NCI-H2227 (cell line): Measurements from ENCODE around the gene RMND5A.

Experiments
- DNase-seq: peaks from one replicate; lab custom pipeline; 2025; ENCODE audit not compliant: unreplicated experiment; lab: John Stamatoyannopoulos, UW

The RMND5A gene

DNA sequence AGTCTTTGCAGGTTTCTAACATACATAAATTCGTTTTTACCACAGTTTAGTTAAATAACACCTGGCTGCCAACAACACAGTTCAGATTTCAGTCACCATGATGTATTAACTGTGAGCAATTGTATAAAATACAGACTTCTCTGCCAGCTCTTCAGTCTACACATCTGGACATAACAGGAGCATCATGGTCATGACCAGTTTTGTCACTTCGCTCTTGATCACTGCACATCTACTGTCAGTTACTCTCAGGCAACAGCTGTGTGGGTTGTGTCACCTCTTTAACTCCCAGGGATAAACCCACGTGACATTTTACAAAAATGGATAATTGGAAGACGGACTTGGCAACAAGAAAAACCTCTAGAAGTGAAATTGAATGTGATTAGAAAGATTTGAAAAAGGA lies 40.3 kb downstream of the RMND5A start:
- no peak for DNase-seq

- DNase-seq = peak; percentile 36
Measured at GRCh38 chr2:86764661-86765309, 44.7 kb downstream of the RMND5A start.

DNA sequence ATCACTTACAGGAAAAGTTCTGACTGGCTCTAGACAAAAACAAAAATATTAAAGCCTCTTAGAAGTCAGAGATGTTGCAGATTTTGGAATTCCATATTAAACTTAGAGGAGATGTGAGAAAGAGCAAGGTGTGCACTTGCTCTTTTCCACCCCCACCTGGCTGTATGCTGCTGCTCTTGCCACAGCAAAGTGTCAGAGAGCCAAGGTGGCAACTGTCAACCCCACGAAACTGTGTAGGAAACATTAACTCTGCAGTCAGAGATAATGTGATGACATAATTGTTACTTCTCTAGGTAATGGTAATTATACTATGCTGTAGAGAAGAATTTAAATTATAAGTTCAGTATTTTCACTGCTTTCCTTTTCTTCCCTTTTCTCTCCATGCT lies 45.2 kb downstream of the RMND5A start:
- no peak for DNase-seq

GRCh38 chr2:86768189-86768949 lies 48.3 kb downstream of the RMND5A start:
- no peak for DNase-seq

- no peak for DNase-seq
Measured at GRCh38 chr2:86769838-86770237, 49.7 kb downstream of the RMND5A start.

DNA sequence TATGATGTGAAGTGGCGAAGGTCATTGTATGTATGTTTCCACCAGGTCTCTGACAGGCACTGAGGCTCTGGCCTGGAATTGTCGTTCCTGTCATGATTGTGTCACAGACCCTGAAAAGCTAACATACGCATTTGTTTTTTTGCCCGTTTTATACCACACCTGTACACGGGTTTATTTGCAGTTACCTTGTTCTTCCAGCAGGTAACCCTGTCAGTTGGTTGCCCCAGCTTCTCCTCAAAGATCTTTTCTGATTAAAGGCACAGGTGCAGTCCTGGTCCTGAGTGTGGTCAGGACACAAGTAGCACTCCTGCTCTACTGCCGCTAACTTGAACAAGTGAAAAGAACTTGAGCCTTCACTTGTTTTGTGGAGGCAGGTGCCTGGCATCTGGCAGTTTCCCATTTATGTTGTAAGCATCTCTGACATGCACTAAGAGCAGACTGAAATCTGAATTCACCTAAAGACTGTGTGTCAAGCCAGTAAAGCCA lies 50.8 kb downstream of the RMND5A start:
- no peak for DNase-seq

- no peak for DNase-seq
Measured at GRCh38 chr2:86772611-86773010, 52.5 kb downstream of the RMND5A start.

DNA sequence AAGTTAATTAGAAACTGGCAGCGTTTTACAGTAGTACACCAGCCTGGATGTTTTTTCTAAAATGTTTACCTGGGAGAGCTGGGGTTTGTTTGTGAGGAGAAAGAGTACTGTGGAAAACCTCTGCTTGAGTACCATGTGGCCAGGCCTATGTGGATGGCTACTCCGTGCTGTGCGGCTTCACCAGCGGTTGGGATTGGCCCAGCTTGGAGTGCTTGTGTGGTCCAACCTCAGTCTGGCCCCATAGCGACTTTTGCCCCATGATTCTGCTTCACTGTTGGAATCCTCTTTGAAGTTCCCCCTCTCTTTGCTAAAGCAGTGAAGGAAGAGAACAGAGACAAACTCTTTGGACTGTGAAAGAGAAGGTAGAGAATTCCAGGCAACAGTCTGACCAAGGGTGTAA lies 54.8 kb downstream of the RMND5A start:
- no peak for DNase-seq

DNA sequence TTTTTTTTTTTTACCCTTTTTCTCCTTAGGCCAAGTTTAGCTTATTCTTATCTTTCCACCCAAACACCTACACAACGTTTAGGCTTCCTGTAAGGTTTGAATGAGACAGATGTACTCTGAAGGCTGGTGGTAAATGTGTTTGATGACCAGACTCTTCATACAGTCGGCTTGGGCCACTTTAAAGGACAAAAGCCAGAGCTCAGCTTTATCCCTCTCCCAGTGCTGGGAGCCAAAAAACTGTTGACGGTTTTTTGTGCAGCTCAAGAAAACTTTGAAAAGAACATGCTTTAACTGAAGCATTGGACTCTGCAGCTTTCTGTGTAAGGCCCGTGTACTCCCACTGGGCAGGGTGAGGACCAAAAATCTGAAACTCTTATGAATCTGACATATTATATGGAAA lies 55.2 kb downstream of the RMND5A start:
- no peak for DNase-seq

DNA sequence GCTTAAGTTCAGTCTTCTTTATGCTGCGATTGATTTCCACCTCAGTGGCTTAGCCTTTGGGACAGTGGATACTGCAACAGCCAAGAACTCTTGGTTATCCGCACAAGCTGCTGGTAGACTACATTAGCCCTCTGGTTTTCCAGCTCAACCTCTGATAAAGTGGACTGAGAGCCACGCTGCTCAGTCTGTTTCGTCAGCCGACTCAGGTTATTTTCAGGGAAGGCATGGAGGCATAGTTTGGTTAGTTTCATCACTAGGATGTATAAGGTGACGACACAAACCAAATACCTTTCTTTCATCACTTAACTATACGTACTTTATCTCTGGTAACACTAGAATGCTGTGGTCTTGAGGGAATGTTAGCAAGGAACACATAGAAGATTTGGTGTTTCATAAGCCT lies 56.4 kb downstream of the RMND5A start:
- DNase-seq = no peak

GRCh38 chr2:86778957-86779356 lies 58.9 kb downstream of the RMND5A start:
- no peak for DNase-seq

GRCh38 chr2:86779971-86780370 lies 59.9 kb downstream of the RMND5A start:
- no peak for DNase-seq

DNA sequence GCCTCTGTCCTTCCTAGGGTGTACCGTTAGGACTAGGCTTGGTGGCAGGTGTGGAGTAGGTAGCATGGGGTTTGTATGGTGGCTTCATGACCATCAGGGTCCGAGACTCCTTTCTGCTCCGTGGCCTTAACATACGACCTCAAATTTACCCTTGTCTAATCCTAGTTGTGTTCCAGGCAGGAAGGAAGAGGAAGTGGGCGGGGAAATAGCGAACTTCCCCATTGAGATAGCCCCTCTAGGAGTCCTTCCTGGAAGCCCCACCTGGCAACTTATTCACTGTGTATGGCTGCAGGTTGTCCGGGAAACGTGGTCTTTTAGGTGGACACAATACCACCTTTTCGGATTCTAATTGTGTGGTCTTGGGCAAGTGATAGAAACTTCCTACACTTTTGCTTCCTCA lies 61.3 kb downstream of the RMND5A start:
- DNase-seq = no peak

DNA sequence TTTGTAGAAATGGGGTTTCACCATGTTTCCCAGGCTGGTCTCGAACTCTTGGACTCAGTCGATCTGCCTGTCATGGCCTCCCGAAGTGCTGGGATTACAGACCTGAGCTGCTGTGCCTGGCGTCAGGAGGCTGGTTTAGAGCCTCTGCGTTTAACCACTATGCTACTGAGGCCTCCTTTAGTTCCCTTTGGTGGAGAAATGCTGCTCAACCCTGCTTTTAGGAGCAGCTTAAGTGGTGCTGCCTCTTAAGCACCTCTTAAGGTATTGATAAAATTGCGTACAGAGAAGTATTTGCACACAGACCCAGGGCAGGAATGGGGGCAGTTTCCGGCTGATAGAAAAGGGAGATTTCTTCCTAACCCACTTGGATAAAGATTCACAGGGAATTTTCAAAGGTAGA lies 62.7 kb downstream of the RMND5A start:
- no peak for DNase-seq

DNA sequence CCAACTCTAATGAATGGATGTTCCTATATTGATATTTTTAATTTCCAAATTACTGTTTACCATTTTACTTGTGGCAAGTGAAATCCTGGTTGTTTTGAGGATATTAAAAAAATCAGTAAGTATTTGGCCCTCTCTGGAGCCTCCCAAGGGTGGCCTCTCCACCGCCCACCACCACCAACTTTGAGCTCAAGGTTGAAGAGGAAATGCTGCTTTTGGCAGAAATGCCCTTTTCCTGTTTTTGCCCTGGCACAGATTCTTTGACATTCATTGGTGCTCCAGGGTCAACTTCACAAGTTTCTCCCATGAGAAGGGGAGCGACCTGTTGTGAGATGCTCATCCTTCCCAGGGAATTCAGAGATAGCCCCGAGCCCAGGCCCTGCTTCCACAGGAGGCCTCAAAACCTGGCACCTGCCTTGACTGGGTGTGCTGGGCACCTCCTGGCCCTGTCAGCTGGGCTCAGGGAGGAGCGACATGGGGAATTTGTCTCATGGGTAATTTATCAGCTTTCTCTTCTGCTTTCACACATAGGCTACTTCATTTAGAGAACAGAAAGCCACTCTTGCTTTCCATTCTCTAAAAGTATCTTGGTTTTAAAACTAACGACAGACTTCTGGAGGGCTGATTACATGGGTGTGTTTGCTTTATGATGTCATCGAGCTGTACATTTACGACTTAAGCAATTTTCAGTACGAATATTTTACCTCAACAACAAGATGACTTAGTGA lies 63.7 kb downstream of the RMND5A start:
- DNase-seq = no peak

GRCh38 chr2:86785456-86785855 lies 65.4 kb downstream of the RMND5A start:
- DNase-seq = no peak

DNA sequence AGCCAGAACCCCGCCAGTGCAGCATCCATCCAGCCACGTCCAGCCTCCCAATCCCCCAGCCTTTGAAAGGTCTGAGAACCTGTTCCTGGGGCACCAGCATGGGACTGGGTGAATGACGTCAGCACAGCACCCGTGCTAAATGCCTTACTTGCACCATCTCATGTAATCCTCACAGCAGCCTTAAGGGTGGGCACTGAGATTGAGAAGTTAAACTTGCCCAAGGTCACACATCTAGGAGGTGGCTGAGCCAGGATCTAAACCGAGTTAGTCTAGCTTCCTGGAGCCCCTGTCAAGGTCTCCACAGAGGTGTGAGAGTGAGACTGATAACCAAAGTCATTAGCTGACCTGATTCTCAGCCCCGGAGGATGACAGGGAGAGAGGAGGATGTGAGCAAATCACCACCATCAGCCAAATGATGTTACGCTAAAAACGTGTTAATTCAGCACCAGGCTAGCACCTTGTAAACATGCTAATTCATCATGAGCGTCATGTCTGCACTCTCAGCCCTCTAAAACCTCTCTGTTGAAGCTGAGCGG lies 66.0 kb downstream of the RMND5A start:
- no peak for DNase-seq

- peak; percentile 11 for DNase-seq
Measured at GRCh38 chr2:86787736-86788135, 67.6 kb downstream of the RMND5A start.

GRCh38 chr2:86788165-86788564 lies 68.1 kb downstream of the RMND5A start:
- no peak for DNase-seq

DNA sequence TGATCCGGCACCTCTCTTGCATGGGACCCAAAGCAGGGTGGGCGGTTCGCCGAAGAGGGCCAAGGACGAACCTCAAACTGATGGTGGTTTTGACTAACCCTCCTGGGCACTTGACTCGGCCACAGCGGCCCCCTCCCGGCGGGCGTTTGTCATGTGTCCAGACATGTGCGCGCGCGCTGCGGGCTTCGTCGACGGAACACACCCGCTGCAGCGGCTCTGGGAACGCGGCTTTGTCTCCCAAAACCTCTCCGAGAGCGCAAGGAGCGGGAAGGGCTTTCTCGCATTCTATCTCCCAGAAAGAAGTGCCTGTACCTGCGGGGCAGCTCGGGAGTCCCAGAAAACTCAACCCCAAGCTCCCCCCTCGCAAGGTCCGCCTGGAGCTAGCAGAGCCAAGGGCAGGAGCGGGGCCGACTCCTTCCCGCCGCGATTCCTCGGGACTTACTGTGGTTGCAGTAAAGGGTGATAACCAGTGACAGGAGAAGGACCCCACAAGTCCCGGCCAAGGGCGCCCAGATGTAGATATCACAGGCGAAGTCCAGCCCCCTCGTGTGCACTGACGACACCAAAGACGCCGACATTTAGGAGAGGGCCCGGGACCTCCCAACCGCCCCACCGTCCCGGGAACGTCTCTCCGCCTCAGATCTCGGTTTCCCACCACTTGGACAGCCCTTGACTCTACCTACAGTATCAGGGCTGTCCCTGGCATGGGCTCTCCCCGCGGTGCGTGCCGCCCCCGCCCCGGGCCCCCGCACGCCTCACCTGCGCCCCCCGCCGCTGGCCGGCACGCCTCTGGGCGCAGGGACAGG lies 69.0 kb downstream of the RMND5A start:
- peak; percentile 14 for DNase-seq

- no peak for DNase-seq
Measured at GRCh38 chr2:86789687-86790133, 69.6 kb downstream of the RMND5A start.
